Stimulated activated CD8-positive, alpha-beta memory T cell treated with anti-CD3 and anti-CD28 coated beads, Interleukin-7, amount 100 ng/mL, for 24 hours (primary cell): ENCODE data around the gene UQCRC1.

Experiments
- DNase-seq: peaks from one replicate; pipeline ENCODE4 v3.0.0-alpha.2; 2020; ENCODE audit warnings: low read depth

The UQCRC1 gene

GRCh38 chr3:48571938-48572337 is 37.5 kb downstream of the UQCRC1 start:
- no peak for DNase-seq

DNA sequence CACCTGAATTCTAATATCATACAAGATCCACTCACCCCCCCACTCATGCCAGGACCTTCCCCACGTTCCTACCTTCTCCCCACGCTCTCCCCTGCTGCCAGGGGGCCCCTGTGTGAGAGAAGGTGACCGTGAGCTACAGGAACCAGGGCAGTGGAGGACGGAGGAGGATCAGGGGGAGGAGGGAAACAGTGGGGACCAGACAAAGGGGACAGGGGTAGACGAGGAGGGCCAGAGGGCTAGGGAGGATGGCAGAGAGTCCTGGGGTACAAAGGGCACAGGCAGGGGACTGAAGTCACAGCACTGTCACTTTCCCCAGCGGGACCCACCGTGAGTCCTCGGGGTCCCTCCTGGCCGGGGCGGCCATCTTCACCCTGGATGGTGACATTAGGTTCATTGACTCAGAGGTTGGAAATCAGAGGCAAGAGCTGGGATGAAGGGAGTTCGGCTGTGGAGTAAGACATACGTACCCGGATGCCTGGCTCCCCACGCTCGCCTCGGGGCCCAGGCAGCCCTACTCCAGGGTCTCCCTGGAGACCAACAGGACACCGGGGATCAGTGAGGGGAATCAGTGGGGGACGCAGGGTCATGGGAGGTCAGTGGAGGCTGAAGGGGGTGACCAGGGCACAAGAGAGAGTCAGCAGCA is 39.5 kb downstream of the UQCRC1 start:
- DNase-seq, result no peak

- DNase-seq, result no peak
Observed at GRCh38 chr3:48569400-48569799, 40.0 kb downstream of the UQCRC1 start.

GRCh38 chr3:48568476-48568875 is 41.0 kb downstream of the UQCRC1 start:
- no peak for DNase-seq

DNA sequence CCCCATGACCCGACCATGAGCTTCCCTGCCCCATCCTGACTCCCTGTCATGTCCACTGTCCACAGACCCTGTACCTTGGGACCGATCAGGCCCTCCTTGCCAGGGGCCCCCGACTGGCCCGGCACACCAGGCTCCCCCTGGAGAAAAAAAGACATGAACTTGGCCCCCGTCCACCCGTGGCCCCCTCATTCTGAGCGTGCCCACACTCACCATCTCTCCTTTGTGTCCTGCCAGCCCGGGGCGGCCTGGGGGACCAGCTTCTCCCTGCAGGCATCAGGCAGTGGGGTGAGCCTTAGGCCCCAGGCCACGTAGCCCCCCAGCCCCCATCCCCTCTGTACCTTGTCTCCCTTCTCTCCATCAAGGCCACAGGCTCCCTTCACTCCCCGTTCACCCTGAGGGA is 41.9 kb downstream of the UQCRC1 start:
- no peak for DNase-seq

GRCh38 chr3:48567090-48567489 is 42.4 kb downstream of the UQCRC1 start:
- DNase-seq, result no peak

GRCh38 chr3:48566401-48566760 is 43.1 kb downstream of the UQCRC1 start:
- DNase-seq, result no peak

DNA sequence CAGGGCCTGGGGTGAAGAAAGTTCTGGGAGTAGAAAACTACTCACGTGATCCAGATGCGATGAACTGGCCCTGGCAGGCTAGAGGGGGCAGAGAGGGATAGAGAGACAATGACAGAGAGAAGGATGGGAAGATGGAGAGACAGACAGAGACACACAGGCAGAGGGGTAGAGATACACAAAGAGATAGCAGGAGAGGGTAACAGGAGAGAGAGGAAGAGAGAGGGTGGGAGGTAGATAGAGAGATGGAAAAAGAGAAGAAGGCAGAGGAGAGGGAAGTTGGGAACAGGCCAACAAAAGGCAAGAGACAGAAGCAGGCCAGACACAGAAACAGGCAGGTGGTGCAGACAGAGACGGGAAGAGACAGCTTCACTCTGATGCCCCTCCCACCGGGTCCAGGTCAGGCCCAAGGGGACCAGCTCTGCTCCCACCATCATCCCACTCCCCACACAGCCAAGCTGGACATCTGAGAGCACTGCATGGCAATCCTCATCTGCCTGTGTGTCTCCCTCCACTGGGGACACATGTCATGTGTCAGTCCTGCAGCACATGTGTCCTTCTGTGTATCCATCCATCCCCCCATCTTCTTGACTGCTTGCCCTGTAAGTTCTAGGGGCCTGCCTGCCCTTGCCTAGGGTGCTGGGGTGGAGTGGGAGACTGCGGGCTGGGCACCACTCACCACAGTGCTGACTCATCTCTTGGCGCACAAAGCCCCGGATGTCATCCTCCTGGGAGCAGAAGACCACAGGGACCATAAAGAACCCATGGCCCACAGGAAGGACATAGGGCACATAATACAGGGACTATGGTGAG is 43.6 kb downstream of the UQCRC1 start:
- DNase-seq, result no peak

DNA sequence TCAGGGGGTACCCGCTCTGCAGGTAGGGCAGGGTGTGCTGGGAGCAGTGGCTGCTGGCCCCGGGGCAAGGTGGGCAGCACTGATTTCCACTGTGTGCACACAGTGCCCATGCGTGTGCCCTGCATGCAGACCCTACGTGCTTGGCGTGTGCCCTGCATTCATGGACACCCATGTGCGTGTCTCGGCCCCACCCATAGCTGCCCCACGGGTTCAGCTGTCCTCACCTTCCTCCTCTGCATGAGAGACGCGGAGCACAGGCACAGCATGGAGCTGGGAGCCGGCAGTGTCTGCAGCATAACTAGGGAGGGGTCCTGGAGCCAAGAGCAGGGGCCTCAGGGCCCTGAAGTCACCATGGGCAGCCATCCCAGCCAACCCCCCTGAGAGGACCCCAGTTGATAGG is 44.3 kb downstream of the UQCRC1 start:
- no peak for DNase-seq

- no peak for DNase-seq
Observed at GRCh38 chr3:48564667-48565066, 44.8 kb downstream of the UQCRC1 start.

DNA sequence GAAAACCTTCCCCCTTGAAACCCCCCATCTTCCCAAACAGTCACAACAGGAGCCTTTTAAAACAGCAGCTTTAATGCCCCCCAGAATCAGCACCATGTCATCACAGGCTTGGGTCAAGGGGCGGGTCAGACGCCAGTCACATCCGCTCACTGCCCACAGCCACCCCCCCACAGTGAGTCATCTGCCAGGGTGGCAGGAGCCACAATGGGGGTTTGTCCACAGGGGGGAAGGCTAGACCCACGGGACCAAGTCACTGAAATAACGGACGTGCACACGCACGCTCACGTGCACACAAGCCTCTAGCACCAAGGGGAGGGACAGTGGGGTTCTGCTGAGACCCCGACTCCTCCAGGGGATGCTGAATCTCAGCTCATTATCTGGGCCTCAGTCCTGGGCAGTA is 45.4 kb downstream of the UQCRC1 start:
- no peak for DNase-seq

DNA sequence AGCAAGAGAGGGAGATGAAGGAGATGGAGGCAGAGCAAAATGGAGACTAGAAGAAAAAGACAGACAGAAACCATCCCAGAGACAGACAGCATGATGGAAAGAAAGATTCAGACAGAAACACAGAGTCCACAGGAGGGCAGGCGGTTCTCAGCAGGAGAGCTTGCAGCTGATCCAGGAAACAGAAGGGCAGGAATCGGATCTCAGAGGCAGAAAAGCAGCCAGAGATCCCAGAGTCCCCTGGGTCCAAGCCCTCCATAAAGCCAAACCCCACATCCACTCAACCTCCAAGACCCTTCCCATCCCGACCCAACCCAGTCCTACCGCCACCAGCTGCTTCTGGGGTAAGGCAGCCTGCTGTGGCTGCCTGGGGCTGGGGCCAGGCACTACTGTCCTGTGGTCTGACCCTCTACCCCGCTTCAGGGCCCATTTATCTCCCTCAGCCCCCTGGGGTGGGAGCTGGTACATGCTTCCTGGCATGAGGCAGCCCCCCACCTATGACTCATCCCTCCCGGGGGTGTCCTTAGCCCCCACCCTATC is 46.0 kb downstream of the UQCRC1 start, which contains the start of gene UCN2:
Gene UCN2 (minus strand): TSS at position 400 of the 537 bp plus-strand sequence. CDS start 657 bp downstream, outside the sequence.
- no peak for DNase-seq

- DNase-seq, result no peak
Observed at GRCh38 chr3:48562367-48563095, 46.9 kb downstream of the UQCRC1 start.

- no peak for DNase-seq
Observed at GRCh38 chr3:48561045-48561736, 48.3 kb downstream of the UQCRC1 start.

GRCh38 chr3:48560648-48561018 is 48.8 kb downstream of the UQCRC1 start:
- no peak for DNase-seq

DNA sequence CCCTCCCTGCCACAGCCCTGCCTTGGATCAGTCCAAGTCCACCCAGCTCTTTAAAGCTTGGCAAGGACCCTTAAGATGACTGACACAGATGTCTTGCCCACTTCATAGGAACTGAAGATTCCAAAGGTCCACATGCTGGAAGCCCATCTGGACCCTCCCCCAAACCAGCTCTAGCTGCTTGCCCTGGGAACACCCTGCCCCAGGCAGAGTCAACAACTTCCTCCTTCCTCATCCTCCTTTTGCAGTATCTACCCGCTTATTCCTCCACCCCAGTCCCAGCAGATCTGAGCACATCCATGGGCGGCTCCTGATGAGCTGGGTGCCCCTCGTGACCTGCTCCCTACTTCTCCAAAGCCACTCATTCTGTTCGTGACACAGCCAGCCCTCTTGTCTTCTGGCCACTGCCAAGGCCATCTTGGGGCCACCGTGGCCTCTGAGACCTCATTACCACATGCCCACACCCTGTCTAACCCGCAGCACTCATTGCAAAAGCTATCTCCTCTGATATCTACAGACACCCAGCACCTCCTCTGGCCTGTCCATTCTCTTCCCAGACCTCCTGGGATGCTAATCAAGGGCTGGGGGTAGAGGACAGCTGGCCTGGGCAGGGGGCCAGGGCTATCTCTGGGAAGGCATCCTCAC is 50.8 kb downstream of the UQCRC1 start:
- no peak for DNase-seq

DNA sequence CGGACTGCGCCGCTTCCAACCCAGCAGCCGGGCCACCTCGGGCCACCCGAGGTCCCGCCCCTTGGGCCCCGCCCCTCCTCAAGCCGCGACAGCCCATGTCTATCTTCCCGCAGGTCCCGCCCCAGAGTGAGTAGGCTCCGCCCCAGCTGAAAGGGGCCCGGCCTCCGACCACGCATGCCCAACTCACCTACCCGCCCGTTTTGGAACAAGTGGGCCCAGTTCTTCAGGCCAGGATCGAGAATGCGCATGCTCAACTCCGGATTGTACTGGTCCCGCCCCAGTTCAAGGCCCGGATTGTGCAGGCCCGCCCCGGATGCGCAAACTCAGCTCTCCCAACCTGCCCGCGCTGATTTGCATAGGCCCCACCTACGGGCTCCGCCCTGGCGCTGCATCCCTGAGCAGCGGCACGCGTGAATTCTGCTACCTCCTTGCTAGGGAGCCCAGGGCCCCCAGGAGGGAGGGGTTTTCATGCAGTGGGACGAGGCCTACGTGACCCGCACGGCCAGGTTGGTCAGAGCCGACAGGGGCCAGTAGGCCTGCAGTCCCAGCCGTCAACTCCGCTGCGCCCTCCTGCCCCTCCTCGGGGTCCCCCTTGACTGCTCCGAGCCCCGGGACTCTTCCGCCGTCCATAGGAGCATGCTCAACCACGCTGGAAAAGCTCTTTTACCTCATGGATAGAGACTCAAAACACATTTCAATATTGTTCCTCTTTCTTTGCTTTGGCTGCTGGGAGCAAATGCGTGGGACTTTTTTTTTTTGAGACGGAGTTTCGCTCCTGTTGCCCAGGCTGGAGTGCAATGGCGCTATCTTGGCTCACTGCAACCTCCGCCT is 52.4 kb downstream of the UQCRC1 start, which contains the start of gene PFKFB4:
Gene PFKFB4 (minus strand): TSS at position 8 of the 831 bp plus-strand sequence. CDS start 26 bp downstream, outside the sequence.
- peak; percentile 98 for DNase-seq

DNA sequence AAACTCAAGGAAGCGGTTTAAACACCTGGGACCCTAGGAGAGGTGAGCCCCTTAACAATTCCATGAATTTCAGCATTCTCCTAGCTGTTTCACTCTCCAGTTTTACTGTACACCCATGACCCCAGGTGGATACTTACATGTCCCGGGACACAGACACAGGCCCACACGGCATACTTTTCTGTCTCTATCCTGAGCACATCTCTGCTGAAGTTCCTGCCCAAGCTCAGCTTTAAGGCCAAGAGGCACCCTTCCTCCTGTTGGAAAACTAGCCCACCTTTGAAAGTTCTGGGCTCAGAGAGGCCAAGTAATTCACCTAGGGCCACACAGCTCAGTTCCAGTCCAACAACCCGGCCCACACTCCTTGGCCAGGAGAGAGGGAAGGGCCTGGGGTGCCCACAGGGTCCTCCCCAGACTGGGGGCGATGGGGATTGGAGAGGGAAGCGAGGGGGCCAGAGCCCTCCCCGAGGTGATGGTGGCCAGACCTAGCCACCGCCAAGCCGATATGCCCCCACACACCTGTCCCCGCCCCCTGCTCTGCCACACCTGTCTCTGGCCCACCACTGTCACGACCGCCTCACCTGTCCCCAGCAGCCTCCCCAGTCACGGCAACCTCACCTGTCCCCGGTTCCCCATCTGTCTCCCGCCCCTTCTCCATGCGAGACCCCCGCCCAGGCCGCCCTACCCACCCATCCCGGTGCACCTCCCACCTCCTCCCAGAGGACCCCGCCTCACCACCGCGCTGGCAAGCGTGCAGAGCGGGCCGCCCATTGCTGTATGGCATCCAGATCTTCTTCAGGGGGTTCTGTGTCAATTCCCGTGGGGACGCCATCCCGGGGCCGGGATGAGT is 53.3 kb downstream of the UQCRC1 start:
- DNase-seq, result no peak

DNA sequence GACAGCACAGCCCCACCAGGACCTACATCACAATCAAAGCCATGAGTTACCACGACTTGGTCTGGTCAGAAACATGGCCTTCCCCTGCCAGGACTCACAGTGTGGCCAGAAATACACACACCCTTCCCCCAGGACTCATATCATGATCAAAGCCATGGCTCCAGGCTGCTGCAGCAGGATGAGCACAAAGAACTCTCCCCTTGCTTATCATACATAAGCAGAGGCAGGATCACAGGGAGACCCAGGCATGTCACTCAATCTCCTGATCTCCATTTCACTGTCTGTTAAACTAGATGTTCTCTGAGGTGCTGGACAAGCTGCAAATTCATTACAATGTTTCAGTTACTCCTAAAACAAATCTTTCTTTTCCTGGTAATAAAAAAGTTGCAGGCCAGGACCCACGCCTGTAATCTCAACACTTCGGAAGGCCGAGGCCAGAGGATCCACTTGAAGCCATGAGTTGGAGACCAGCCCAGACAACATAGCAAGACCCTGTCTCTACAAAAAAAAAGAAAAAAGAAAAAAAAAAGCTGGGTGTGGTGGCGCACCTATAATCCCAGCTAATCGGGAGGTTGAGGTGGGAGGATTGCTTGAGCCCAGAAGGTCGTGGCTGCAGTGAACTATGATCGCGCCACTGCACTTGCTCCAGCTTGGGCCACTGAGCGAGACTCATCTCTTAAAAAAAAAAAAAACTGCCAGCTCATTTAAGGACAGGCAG is 54.1 kb downstream of the UQCRC1 start:
- no peak for DNase-seq
